Astrocyte of the hippocampus (primary cell): ENCODE measurements around the gene DPPA2.
"Not testable (repeated sequence)": the region's sequence is repeated elsewhere in the genome, so short reads cannot be mapped to it uniquely, and the experiment has no call there.

Source experiments
- DNase-seq: peaks from one replicate; pipeline ENCODE4 v3.0.0; 2011; ENCODE audit warnings: low read depth, low spot score

The DPPA2 gene, protein sequence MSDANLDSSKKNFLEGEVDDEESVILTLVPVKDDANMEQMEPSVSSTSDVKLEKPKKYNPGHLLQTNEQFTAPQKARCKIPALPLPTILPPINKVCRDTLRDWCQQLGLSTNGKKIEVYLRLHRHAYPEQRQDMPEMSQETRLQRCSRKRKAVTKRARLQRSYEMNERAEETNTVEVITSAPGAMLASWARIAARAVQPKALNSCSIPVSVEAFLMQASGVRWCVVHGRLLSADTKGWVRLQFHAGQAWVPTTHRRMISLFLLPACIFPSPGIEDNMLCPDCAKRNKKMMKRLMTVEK

DNA sequence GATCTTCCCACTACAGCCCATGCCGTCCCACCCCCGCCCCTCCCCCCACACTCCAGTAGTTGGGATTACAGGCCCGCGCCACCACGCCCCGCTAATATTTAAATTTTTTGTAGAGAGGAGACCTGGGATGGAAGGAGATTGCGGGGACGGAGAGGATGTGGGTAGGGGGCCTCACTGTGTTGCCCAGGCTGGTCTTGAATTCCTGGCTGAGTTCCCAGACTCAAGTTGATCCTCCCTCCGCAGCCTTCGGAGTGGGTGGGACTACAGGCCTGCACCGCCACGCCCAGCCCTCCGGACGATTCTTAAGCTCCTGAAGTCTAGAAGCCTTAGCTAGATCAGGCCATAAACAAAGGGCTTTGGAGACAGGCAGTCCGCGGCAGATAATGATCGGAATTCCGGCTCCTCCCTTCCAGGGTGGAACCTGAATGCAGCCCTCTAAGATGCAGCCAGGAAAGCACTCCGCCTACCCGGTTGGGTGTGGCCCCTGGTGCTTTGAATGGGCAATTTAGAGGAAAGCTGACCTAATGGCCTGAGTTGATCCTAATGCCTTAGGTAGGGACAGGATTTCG is at the start of gene DPPA2:
TSS of gene DPPA2 (minus strand) at position 356 of the 569 bp plus-strand sequence. CDS start 1,975 bp downstream, outside the sequence.
- no peak for DNase-seq

DNA sequence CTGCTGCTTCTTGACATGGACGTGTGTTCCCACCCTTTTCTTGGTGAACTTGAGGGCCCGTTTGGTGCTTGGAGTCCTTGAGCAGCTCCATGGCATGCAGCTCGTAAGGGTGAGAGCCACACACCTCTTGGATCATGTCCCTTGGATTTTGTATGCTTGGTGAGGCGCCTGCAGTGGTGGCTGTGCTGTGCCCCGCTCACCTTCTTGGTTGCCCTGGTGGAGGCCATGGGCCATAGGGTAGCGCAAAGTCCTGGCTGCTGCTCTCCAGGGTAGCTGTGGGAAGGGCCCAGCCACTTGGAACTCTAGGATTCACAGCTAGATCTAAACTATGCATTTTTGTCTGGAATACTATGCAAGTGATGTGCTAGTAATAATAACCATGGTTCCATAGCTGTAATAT is 47.8 kb upstream of the DPPA2 start:
- DNase-seq: no peak

DNA sequence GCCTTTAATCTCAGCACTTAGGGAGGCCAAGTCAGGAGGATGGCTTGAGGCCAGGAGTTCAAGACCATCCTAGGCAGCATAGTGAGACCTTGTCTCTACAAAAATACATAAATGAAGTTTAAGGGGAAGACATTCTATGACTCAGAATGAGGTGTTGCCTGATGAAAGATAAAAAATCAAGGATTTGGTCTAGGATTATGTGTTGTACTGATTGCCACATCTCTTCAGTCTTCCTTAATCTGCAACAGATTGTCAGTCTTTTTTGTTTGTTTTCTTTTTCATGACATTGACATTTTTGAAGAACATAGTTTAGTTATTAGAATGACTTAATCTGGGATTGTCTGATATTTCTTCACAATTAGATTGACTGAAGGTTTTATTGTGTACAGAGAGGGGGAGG is 47.3 kb upstream of the DPPA2 start:
- DNase-seq: no peak

DNA sequence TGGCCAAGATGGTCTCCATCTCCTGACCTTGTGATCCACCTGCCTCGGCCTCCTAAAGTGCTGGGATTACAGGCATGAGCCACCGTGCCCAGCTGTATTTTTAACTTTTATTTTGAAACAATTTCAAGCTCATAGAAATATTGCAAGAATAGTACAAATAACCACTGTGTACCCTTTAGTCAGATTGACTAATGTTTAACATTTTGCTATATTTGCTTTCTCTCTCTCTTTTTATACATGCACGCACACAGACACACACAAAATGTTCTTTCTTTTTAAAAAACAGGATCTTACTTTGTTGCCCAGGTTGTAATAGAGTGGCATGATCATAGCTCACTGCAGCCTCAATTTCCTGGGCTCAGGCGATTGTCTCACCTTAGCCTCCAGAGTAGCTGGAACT is 46.5 kb upstream of the DPPA2 start:
- no peak for DNase-seq

DNA sequence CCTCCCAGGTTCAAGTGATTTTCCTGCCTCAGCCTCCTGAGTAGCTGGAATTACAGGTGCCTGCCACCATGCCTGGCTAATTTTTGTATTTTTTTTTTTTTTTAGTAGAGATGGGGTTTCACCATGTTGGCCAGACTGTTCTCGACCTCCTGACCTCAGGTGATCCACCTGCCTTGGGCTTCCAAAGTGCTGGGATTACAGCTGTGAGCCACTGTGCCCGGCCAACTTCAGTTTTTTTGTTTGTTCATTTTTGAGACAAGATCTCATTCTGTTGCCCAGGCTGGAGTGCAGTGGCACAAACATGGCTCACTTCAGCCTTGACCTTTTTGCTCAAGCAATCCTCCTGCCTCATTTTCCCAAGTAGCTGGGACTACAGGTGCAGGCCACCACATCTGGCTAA is 42.5 kb upstream of the DPPA2 start:
- DNase-seq: not testable (repeated sequence)

DNA sequence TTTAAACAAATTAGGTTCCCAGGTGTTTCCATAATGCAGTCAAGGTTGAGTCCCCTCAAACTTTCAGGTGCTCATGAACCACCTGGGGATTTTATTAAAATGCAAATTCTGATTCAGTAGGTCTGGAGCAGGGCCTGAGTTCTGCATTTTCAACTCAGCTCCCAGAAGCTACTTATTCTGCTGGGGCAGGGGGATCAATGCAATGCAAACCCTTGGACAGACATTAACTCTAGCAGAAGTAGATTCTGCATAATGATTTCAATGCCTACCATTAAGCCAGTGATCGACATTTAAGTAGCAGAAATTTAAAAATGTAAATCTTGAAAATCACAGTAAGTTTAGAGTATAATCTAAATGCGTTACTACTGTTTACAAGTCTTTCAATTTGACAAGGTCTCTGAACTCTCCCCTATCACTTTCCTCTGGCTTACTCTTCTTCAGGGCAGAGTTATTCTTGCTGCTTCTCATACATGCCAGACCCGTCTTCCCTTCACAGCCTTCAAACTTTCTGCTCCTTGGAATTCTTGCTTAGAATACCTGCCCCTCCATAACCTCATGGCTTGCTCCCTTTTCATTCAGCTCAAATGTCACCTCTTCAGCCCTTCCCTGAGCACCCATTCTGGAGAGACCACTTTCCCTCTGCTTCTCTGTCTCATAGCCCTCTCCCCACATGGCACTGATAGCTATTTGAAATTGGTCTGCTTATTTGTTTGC is 40.3 kb upstream of the DPPA2 start:
- DNase-seq: no peak

DNA sequence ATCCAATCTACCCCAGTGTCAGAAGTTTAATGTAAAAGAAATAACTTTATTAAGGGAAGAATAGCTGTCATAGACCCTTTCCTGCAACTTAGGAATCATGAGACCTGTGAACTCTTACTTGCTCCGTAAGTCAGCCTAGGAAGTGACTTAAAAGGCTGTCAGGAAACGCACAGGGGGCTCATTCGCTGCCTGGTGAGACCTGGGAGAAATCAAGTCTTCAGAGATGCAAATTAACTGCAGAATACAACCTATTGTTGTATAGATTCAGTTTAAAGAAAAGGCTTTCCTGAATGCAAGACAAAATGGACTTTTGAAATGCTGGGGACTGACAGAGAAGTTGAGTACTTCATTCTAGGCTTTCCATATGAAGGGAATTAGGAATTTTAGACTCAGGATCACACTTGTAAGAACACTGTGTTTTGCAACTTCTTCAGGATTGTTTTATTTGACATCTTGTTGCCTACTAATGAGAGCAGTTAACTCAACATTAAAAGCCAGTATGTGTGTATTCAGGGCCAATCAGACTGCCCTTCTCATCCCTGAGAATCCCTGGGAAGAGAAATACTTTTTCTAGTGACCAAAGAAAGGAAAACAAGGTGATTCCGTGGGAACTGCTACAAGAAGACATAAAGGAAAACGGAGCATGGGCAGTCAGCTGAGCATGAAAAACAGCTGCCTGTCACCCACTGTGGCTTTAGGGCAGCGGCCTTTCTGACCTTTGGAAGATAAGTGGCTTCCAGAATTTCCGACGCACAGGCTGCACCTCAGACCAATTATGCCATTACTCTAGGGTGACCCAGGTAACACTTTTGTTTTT is 39.5 kb upstream of the DPPA2 start:
- no peak for DNase-seq

DNA sequence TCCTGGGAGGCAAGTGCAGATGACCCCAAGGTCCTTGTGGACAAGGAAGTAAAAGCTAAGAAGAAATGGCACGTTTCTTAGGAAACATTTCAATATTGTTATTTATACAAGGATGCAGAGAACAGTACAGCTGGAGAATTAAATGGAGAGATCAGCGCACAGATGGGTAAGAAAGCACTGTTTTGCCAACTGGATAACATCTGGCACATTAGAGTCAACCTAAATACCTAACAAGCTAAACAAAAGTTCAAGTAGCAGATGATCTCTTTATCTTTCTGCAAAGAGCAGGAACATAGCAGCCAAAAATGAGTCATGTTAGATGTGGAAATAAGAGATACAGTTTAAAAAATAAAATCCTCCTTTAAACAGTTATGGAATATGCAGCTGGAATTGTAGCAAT is 36.7 kb upstream of the DPPA2 start:
- no peak for DNase-seq

DNA sequence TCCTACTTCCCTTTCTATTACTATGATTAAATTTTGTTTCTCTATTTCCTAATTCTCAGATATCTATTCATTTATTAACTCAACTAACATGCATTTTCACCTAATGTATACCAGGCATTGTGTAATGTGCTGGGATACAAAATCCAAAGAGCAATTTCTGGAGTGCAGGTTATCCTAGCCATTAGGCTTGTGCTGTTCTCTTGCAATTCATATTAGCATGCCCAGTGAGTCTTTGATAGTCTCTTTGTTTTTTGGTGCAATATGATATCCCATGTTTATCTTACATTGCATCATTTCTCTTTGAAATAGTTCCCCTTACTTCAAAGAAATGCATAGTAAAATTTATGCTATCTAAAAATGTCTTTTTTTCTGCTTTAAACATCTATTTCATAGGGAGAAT is 34.9 kb upstream of the DPPA2 start:
- DNase-seq: no peak

DNA sequence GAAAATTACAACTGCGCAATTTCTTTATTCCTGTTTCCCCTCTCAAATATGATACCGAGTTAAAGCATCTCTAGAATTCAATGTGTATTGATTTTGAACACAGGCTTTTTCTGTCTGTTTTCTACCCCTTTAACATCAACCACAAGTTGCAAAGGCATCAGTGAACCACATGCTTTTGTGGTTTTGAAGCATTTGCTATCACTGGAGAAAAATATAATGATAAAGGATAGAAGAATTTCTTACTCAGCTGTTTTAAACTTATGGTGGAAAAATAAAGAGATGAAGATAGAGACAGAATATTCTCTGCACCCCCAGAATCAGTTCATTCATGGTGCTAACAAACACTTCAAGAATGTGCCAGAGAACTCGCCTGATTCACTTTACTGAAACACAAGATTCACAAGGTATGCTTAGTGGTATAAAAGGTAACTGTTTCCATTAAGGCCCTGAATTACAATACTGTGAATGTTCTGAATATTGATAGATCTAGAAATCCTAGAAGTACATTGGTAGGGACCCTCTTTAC is 30.5 kb upstream of the DPPA2 start:
- DNase-seq: peak; percentile 58

DNA sequence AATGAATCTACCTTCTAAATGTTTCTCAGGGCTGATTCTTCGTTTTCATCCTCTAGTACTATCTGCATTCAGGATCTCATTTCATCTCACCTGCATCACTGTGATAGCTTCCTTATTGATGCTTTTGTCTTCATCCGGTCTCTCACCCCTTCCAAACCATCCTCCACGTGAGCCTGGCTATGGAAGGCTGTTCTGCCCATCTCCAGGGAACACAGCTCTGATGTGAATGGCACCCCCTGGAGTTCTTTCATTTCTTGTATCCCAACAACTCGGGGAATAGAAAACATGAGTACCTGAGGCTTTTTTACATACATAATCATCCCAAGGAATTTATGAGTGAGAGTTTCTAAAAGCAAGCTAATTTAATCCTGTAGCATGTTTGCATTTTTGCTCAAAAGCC is 29.8 kb upstream of the DPPA2 start:
- no peak for DNase-seq

DNA sequence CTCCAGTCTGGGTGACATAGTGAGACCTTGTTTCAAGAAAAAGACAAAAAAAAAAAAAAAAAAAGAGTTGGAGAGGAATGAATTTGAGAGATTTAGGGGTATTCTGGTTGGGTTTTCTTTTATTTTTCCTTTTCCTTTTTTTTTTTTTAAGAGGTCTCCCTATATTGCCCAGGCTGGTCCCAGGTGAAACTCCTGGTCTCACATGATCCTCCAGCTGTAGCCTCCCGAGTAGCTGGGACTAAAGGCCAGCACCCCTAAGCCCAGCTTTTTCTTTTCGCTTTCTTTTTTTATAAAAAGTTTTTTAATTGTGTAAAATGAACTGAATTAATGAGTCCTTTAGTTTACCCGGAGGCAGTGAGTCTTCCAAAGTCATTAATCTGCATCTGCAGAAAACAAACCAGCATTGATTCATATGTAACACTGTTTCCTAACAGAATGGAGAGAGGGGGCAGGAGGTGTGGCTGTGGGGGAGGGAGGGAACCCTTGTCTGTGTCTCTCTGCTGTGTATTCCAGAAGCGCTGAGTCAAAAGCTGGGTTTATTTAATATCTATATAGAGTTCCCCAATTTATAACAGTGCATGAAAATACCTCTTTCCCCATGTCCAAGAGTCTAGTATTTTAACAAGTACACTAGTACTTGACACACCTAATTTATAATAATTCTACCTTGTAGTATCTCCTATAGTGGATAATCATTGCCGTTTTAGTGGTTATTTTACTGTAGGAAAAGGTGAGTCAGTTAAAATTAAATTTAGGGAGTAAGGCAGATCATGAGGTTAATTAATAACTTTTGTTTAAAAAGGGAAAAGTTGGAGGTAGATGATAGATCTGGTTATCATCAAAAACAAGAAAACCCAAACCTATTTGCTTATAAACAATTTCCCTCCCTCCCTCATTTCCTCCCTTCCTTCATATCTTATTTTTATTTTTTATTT is 23.7 kb upstream of the DPPA2 start:
- no peak for DNase-seq

DNA sequence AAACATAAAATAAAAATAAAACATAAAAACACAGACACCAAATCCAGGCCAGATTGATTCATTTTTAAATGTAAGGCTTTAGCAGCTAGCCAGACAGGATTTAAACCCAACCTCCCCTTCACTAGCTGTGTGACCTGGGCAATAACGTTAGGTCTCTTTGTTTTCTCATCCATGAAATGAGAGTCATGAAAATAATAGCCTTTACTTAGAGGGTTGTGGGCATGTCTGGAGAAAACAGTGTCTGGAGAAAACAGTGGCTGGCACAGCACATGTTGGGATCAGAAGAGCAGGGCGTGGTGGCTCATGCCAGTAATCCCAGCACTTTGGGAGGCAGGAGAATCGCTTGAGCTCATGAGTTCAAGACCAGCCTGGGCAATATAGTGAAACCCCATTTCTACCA is 22.9 kb upstream of the DPPA2 start:
- no peak for DNase-seq

DNA sequence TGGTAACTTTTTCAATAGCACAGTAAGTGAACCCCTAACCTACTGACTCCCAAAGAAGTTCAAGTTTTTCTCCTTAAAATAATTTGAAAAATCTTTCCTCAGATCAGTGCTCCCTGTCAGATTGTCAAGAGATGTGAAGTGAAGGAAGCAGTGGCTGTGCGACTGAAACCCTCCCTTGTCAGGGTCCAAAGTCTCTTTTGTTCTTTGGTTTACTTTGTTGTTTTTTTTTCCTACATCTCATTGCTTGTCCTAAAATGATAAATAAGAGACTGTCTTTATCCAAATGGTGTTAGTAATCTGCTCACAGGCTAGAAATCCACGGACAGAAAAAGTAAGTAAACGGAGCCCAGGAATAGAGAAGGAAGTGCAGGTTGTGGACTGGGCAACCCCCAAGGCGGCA is 22.0 kb upstream of the DPPA2 start:
- DNase-seq: no peak

DNA sequence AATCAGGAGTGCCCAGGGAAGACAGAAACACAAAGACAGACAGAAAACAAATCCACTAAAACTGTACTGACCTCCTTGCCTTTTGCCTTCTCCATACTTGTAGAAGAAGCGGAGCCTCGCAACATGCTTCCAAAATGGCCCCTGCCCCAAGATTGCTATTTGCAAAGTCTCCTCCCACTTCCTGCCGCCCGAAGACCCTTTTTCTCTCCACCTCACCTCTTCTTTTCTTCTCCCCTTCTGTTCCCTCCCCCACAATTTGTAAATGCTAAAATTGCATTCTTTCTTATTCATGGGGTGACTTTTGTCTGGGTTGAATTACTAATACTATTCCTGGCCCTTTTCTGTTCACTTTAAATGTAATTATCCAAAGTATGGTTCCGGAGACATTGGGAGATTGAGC is 21.1 kb upstream of the DPPA2 start, which contains the start of gene DPPA4:
TSS of gene DPPA4 (minus strand) at position 154 of the 400 bp plus-strand sequence. CDS start at position 125, 29 bp downstream.
- no peak for DNase-seq

DNA sequence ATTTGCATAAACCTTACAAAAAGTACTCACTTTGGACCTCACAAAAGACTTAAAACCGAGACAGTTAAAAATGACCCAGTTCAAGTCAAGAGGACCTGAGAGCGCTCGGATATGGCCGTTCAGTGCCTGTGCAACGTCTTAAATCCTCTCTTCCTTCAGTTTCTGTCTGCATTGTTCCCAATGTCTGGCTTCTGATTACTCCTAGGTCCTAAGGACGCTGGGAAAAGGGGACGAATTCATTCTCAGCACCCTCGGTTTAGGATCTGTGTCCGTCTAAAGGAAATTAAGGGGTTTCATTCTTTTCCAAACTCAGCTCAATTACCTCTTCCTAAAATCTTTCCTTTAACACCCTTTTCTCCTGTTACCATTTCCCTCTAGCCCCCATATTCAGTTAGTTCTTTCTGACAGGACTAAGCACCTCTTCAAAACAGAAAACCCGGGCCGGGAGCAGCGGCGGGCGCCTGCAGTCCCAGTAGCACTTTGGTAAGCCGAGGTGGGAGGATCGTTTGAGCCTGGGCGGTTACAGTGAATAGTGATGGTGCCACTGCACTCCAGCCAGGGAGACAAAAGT is 20.1 kb upstream of the DPPA2 start:
- peak; percentile 65 for DNase-seq

DNA sequence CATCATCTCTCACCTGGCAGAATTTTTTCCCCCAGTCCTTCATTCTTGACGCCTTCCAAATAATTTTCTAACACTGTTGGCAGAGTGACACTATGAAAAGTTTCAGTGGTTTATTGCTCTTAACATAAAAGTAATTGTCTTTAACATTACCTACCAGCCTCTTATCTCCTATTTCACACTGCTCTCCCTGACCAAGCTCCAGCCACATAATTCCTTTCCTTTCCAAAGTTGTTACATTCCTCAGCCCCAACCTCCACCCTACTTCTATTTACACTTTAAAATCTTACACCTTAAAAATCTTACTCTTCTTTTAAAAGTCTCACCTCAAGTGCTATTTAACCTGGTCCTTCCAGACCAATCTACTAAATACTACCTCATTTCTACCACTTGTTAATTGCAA is 18.3 kb upstream of the DPPA2 start:
- no peak for DNase-seq

DNA sequence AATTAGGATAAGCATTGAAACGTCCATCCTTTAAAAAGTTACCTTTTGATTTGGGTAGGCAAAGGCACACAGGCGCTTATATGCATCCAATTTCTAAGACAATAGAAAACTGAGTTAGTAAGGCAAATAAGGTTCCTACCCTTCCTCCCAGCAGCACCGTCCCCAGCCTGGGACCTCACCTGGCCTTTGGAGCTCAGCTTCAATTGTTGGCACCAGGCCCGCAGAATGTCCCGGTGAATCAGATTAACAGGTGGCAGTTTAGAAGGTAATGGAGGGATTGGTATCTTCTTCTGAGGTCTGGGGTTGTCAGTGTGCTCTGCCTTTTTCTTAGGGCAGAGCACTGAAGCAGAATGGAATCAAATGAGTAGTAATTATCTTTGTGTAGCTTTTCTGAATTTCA is 15.4 kb upstream of the DPPA2 start:
- no peak for DNase-seq

DNA sequence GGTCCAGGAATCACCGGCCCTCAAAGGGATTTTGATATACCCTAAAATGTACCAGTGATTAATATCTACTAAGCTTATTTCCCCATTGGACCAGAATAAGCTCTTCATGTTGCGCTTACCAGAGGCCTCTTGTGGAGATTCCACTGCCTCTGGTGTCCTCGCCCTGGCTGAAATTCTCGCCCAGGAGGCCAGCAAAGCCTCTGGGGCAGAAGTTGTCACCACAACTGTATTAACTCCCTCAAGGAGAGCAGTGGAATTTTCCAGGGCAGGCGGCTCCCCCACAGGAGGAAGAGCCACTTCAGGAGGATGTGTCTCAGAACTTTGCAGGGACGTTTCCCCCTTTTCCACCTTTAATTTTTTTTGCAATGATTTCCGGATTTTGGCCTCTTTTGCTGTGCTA is 14.1 kb upstream of the DPPA2 start:
- no peak for DNase-seq

DNA sequence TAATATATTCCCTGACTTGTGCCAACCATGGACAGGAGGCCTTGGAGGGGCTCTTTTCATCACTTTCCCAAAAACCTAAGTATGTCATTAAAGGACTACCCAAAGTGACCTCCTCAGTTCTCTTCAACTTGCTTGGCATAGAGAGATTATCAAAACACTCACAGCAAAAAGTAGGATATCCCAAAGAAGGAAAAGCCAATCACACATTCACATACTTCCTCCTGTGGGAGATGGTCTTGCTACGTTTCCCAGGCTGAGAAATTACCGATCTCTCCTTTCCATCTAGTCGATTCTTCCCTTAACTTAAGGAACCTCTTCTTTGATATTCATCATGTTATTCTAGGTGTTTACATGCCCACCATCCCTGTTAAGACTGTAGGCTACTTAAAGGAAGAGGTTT is 11.9 kb upstream of the DPPA2 start:
- DNase-seq: no peak
